Transverse colon (tissue), 3 donors: ENCODE data around the gene MAS1L.

Experiments
- POLR2A ChIP-seq: fragments of 450-650 bp; IDR thresholded peaks from one replicate; pipeline ENCODE4 v1.6.1; 2016; ENCODE audit warnings: antibody characterized with exemption, mild to moderate bottlenecking, moderate library complexity
- POLR2AphosphoS5 ChIP-seq, 3 donors: sonication (generic); formaldehyde crosslinking; IDR thresholded peaks; one replicate each; pipeline ENCODE4 v1.6.1; 2016; ENCODE audit warnings: antibody characterized with exemption in 3 of 3

GRCh38 chr6:29465279-29465678, 22.5 kb downstream of the MAS1L start:
- no peak for TF ChIP-seq POLR2AphosphoS5 (IDR thresholded peaks at IDR 0.05)
- no peak for TF ChIP-seq POLR2A
